Keratinocyte (primary cell): Measurements from ENCODE around the gene TMEM187.

Source experiments
- CTCF ChIP-seq, 3 experiments: IDR thresholded peaks in 1 of 3; conservative IDR thresholded peaks in 1 of 3; optimal IDR thresholded peaks in 1 of 3; 2 replicates in 2 of 3; 3 replicates in 1 of 3; pipeline versions ENCODE3 to v1.5.1; 2011; ENCODE audit warnings: low read length in 3 of 3, mild to moderate bottlenecking in 3 of 3, moderate library complexity in 2 of 3, control low read depth in 1 of 3, inconsistent platforms in 1 of 3; ENCODE audit not compliant: insufficient read depth in 2 of 3; ENCODE audit errors: extremely low read depth in 1 of 3
- EZH2 ChIP-seq: IDR thresholded peaks from one replicate; pipeline ENCODE4 v1.6.1; 2012; ENCODE audit warnings: inconsistent platforms, mild to moderate bottlenecking, low read length, moderate library complexity

GRCh38 chrX:153927922-153928760, 44.4 kb upstream of the TMEM187 start:
- TF ChIP-seq CTCF (optimal IDR thresholded peaks at IDR 0.05 in 1 of 3, IDR thresholded peaks at IDR 0.05 in 1 of 3, conservative IDR thresholded peaks at IDR 0.05 in 1 of 3; ENCODE audit: extremely low read depth in 1 of 3, insufficient read depth in 2 of 3, low read length in 3 of 3) (no peak), EZH2 (no peak)
